ENCODE results near the gene TMEM218.

DNA sequence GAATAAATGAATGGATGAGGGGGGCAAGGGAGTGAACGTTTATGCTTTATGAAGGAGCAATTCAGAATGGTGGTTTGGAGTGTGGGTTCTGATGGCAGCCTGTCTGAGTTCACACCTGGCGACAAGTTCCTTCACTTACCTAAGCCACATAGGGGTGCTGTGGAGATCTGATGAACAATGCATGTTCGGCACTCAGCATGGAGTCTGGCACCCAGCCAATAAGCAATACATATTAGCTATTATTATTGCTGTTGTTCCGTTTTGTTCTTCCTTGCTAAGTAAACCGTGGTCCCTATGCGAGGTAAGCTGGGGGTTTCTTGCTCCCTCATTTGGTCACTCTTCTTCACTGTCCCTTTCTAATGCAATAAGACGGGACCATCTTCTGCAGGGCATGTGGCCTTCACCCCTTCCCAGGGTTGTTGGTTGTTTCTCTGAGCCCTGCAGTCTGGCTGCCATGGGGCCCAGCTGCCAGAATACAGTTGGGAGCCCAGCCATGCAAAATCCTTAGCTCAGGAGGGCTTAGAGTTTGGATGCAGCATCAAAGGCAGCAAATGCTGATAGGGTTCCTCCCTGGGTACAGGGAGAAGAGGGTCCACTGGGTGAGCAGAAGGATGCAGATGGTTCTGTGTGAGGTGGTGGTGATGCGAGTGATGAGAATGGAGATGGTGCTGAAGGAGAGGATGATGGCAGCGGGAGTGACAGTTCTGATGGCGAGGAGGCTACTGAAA is 46.7 kb upstream of the TMEM218 start:
- TF ChIP-seq, protein P1, sequence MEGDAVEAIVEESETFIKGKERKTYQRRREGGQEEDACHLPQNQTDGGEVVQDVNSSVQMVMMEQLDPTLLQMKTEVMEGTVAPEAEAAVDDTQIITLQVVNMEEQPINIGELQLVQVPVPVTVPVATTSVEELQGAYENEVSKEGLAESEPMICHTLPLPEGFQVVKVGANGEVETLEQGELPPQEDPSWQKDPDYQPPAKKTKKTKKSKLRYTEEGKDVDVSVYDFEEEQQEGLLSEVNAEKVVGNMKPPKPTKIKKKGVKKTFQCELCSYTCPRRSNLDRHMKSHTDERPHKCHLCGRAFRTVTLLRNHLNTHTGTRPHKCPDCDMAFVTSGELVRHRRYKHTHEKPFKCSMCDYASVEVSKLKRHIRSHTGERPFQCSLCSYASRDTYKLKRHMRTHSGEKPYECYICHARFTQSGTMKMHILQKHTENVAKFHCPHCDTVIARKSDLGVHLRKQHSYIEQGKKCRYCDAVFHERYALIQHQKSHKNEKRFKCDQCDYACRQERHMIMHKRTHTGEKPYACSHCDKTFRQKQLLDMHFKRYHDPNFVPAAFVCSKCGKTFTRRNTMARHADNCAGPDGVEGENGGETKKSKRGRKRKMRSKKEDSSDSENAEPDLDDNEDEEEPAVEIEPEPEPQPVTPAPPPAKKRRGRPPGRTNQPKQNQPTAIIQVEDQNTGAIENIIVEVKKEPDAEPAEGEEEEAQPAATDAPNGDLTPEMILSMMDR (IDR thresholded peaks at IDR 0.05) = no peak
- no peak for TF ChIP-seq POLR2AphosphoS5 (IDR thresholded peaks at IDR 0.05)

Data from transverse colon (tissue), 4 donors.